GM23338 (cell line): ENCODE data around the gene KIF1A. TPM values are rescaled to one million over a fixed set of nuclear protein-coding genes. Genes with fewer than 3 reads are reported as not detected.

ENCODE experiments used
- ATAC-seq: fragments of 200-7000 bp; cut with Tn5 transposase; 3 replicates; pipeline ENCODE4 v1.9.1; 2020
- DNase-seq: peaks from one replicate; pipeline ENCODE4 v3.0.0-alpha.2; 2015; ENCODE audit warnings: low spot score
- H2AFZ ChIP-seq: fragments of 200-600 bp; sonication (generic); 2 replicates; pipeline ENCODE4 v1.8.0; 2016; ENCODE audit warnings: antibody characterized with exemption, mild to moderate bottlenecking, moderate library complexity
- H3F3A ChIP-seq: fragments of 200-600 bp; sonication (generic); replicated peaks from 2 replicates; pipeline ENCODE4 v1.8.0; 2017; ENCODE audit warnings: antibody characterized with exemption, mixed run types, low read depth
- H3K27ac ChIP-seq: fragments of 200-600 bp; sonication (generic); 2 replicates; pipeline ENCODE4 v1.6.1; 2016; ENCODE audit warnings: low read depth
- H3K27me3 ChIP-seq: fragments of 200-600 bp; sonication (generic); 2 replicates; pipeline ENCODE4 v1.8.0; 2016; ENCODE audit warnings: mild to moderate bottlenecking, mixed run types, moderate library complexity; ENCODE audit not compliant: insufficient read depth
- H3K36me3 ChIP-seq: fragments of 200-600 bp; sonication (generic); 2 replicates; pipeline ENCODE4 v1.8.0; 2016; ENCODE audit warnings: mild to moderate bottlenecking; ENCODE audit not compliant: insufficient read depth
- H3K4me1 ChIP-seq: fragments of 200-600 bp; sonication (generic); 2 replicates; pipeline ENCODE4 v1.8.0; 2016; ENCODE audit warnings: mild to moderate bottlenecking, moderate library complexity; ENCODE audit not compliant: insufficient read depth
- H3K4me2 ChIP-seq: fragments of 200-600 bp; sonication (generic); 2 replicates; pipeline ENCODE4 v1.7.1; 2017; ENCODE audit warnings: mixed run types
- H3K4me3 ChIP-seq: fragments of 200-600 bp; sonication (generic); 2 replicates; pipeline ENCODE4 v1.6.1; 2016; ENCODE audit warnings: mixed run types
- H3K79me2 ChIP-seq: fragments of 200-600 bp; sonication (generic); replicated peaks from 2 replicates; pipeline ENCODE4 v1.8.0; 2017; ENCODE audit warnings: mild to moderate bottlenecking; ENCODE audit not compliant: insufficient read depth
- H3K9me2 ChIP-seq: fragments of 200-600 bp; sonication (generic); 2 replicates; pipeline ENCODE4 v1.8.0; 2017; ENCODE audit not compliant: insufficient read depth
- H4K20me1 ChIP-seq: fragments of 200-600 bp; sonication (generic); replicated peaks from 2 replicates; pipeline ENCODE4 v1.8.0; 2017; ENCODE audit warnings: mild to moderate bottlenecking; ENCODE audit not compliant: insufficient read depth
- H3K27ac Mint-ChIP-seq: 2 replicates; pipeline ENCODE4 v1.8.0; 2020; ENCODE audit warnings: inconsistent platforms, mild to moderate bottlenecking, moderate library complexity, mixed read lengths
- H3K27me3 Mint-ChIP-seq: 3 replicates; pipeline ENCODE4 v1.8.0; 2022; ENCODE audit warnings: low read depth, mild to moderate bottlenecking, moderate library complexity, mixed read lengths, inconsistent platforms; ENCODE audit not compliant: insufficient read depth, poor library complexity
- H3K36me3 Mint-ChIP-seq: 3 replicates; pipeline ENCODE4 v1.8.0; 2021; ENCODE audit warnings: low read depth, mild to moderate bottlenecking, inconsistent platforms, moderate library complexity, mixed read lengths
- H3K4me1 Mint-ChIP-seq: 3 replicates; pipeline ENCODE4 v1.8.0; 2020; ENCODE audit warnings: mild to moderate bottlenecking, inconsistent platforms, mixed read lengths
- H3K4me3 Mint-ChIP-seq: 3 replicates; pipeline ENCODE4 v1.8.0; 2021; ENCODE audit warnings: moderate library complexity, mild to moderate bottlenecking, inconsistent platforms, mixed read lengths
- H3K9me3 Mint-ChIP-seq: 3 replicates; pipeline ENCODE4 v1.8.0; 2020; ENCODE audit warnings: moderate library complexity, mild to moderate bottlenecking, inconsistent platforms, mixed read lengths
- CREB1 ChIP-seq: fragments of 250-450 bp; sonication (Bioruptor Pico); IDR thresholded peaks from 2 replicates; pipeline ENCODE4 v1.5.0; 2020; ENCODE audit warnings: low read depth, mild to moderate bottlenecking, moderate library complexity
- EZH2 ChIP-seq: fragments of 200-600 bp; sonication (generic); IDR thresholded peaks from one replicate; pipeline ENCODE4 v1.8.0; 2017; ENCODE audit warnings: antibody characterized with exemption, mild to moderate bottlenecking, low read depth; ENCODE audit not compliant: unreplicated experiment
- EZH2phosphoT487 ChIP-seq: fragments of 200-600 bp; sonication (generic); IDR thresholded peaks from one replicate; pipeline ENCODE4 v1.8.1; 2018; ENCODE audit warnings: antibody characterized with exemption; ENCODE audit not compliant: unreplicated experiment
- NANOG ChIP-seq: IDR thresholded peaks from 2 replicates; pipeline ENCODE4 v1.6.1; 2016; ENCODE audit warnings: antibody characterized with exemption, borderline replicate concordance
- POLR2AphosphoS5 ChIP-seq: IDR thresholded peaks from 2 replicates; pipeline ENCODE4 v1.6.1; 2016; ENCODE audit warnings: antibody characterized with exemption, low read depth
- STAT1 ChIP-seq: IDR thresholded peaks from one replicate; pipeline ENCODE4 v1.6.1; 2016; ENCODE audit warnings: antibody characterized with exemption; ENCODE audit not compliant: unreplicated experiment
- ZNF114 ChIP-seq: fragments of 250-450 bp; sonication (Bioruptor Pico); IDR thresholded peaks from 2 replicates; pipeline ENCODE4 v1.5.0; 2020; ENCODE audit warnings: mild to moderate bottlenecking, moderate library complexity
- polyA plus RNA-seq: library from polyadenylated mRNA; unstranded; fragments of >200 nt; fragmentation: Nextera tagmentation; extraction: Ambion mirVana; gene quantifications from 2 replicates; pipeline ENCODE4 v1.2.1, GENCODE V29; 2016
- total RNA-seq: library from RNA; depleted of rRNA; stranded (reverse); fragments of >200 nt; shearing (Covaris generic); gene quantifications from 2 replicates; pipeline ENCODE4 v1.2.3, GENCODE V29; 2014
- TF ChIP-seq, protein P1 (sequence below): IDR thresholded peaks from 2 replicates; pipeline ENCODE4 v1.6.1; 2016; ENCODE audit warnings: antibody characterized with exemption
- TF ChIP-seq, protein P2 (sequence below): IDR thresholded peaks from one replicate; pipeline ENCODE4 v1.6.1; 2018; ENCODE audit warnings: antibody characterized with exemption; ENCODE audit not compliant: unreplicated experiment
- TF ChIP-seq, protein P3 (sequence below): fragments of 250-450 bp; sonication (Bioruptor Pico); IDR thresholded peaks from 2 replicates; pipeline ENCODE4 v1.5.0; 2020; ENCODE audit warnings: mild to moderate bottlenecking, moderate library complexity

KIF1A gene
- total and polyA plus RNA-seq, 2 experiments from 2014 or later = 169 to 214 TPM

- Histone ChIP-seq H3K27ac (no peak overlapping the region), H3F3A (no peaks in the 10 kb centered on the region), H3K4me1 (no peaks in the 10 kb centered on the region), H3K4me3 (no peak overlapping the region), H4K20me1 (no peaks in the 10 kb centered on the region), H3K27me3 (no peaks in the 10 kb centered on the region), H2AFZ (no peak overlapping the region), H3K4me2 (no peak overlapping the region), H3K36me3 (no peaks in the 10 kb centered on the region), H3K79me2 (no peaks in the 10 kb centered on the region), H3K9me2 (no peaks in the 10 kb centered on the region)
- Mint-ChIP-seq H3K27ac (peak overlapping the region; percentile 62; the same call in 1 of the 2 replicates), H3K4me1 (no peaks in the 10 kb centered on the region; the same call in 2 of the 3 replicates), H3K4me3 (no peak overlapping the region), H3K27me3 (peaks cover 41% of the 10 kb centered on the region), H3K9me3 (no peaks in the 10 kb centered on the region), H3K36me3 (peaks cover 29% of the 10 kb centered on the region)
- no peak for DNase-seq
- ATAC-seq = peak; percentile 7; the same call in 2 of the 3 replicates
- TF ChIP-seq POLR2AphosphoS5 = 0 out of 2 replicates have a peak, but pooled peaks have one; percentile 37
- no peak for TF ChIP-seq ZNF114 (CRISPR knock-in tag)
- TF ChIP-seq, protein P1, sequence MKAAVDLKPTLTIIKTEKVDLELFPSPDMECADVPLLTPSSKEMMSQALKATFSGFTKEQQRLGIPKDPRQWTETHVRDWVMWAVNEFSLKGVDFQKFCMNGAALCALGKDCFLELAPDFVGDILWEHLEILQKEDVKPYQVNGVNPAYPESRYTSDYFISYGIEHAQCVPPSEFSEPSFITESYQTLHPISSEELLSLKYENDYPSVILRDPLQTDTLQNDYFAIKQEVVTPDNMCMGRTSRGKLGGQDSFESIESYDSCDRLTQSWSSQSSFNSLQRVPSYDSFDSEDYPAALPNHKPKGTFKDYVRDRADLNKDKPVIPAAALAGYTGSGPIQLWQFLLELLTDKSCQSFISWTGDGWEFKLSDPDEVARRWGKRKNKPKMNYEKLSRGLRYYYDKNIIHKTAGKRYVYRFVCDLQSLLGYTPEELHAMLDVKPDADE = no peak
- TF ChIP-seq NANOG = no peak
These were observed 106.7 kb downstream of the KIF1A start for GRCh38 chr2:240713071-240713927.

GRCh38 chr2:240712121-240712520 lies 107.9 kb downstream of the KIF1A start:
- H2AFZ ChIP-seq = no peak overlapping the region
- H3K27ac ChIP-seq = no peak overlapping the region
- H3K9me2 ChIP-seq = no peaks in the 10 kb centered on the region
- no peaks in the 10 kb centered on the region for H3K4me1 ChIP-seq
- no peak overlapping the region for H3K4me3 Mint-ChIP-seq
- ATAC-seq (no peak; the same call in 2 of the 3 replicates), DNase-seq (no peak)
- H3F3A ChIP-seq = no peaks in the 10 kb centered on the region
- peaks cover 42% of the 10 kb centered on the region for H3K27me3 Mint-ChIP-seq
- no peaks in the 10 kb centered on the region for H3K27me3 ChIP-seq
- peaks cover 23% of the 10 kb centered on the region for H3K36me3 Mint-ChIP-seq
- no peaks in the 10 kb centered on the region for H3K9me3 Mint-ChIP-seq
- peaks cover 3% of the 10 kb centered on the region; the same call in 1 of the 3 replicates for H3K4me1 Mint-ChIP-seq
- no peaks in the 10 kb centered on the region for H4K20me1 ChIP-seq
- no peaks in the 10 kb centered on the region for H3K36me3 ChIP-seq
- H3K27ac Mint-ChIP-seq = no peak overlapping the region
- no peak overlapping the region for H3K4me3 ChIP-seq
- no peak overlapping the region for H3K4me2 ChIP-seq
- H3K79me2 ChIP-seq = no peaks in the 10 kb centered on the region
- no peak for TF ChIP-seq POLR2AphosphoS5
- no peak for TF ChIP-seq CREB1
- TF ChIP-seq ZNF114 (CRISPR knock-in tag) = no peak
- no peak for TF ChIP-seq STAT1
- no peak for TF ChIP-seq EZH2phosphoT487
- TF ChIP-seq, protein P2, sequence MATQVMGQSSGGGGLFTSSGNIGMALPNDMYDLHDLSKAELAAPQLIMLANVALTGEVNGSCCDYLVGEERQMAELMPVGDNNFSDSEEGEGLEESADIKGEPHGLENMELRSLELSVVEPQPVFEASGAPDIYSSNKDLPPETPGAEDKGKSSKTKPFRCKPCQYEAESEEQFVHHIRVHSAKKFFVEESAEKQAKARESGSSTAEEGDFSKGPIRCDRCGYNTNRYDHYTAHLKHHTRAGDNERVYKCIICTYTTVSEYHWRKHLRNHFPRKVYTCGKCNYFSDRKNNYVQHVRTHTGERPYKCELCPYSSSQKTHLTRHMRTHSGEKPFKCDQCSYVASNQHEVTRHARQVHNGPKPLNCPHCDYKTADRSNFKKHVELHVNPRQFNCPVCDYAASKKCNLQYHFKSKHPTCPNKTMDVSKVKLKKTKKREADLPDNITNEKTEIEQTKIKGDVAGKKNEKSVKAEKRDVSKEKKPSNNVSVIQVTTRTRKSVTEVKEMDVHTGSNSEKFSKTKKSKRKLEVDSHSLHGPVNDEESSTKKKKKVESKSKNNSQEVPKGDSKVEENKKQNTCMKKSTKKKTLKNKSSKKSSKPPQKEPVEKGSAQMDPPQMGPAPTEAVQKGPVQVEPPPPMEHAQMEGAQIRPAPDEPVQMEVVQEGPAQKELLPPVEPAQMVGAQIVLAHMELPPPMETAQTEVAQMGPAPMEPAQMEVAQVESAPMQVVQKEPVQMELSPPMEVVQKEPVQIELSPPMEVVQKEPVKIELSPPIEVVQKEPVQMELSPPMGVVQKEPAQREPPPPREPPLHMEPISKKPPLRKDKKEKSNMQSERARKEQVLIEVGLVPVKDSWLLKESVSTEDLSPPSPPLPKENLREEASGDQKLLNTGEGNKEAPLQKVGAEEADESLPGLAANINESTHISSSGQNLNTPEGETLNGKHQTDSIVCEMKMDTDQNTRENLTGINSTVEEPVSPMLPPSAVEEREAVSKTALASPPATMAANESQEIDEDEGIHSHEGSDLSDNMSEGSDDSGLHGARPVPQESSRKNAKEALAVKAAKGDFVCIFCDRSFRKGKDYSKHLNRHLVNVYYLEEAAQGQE = no peak
- TF ChIP-seq EZH2 = no peak
- TF ChIP-seq, protein P3, sequence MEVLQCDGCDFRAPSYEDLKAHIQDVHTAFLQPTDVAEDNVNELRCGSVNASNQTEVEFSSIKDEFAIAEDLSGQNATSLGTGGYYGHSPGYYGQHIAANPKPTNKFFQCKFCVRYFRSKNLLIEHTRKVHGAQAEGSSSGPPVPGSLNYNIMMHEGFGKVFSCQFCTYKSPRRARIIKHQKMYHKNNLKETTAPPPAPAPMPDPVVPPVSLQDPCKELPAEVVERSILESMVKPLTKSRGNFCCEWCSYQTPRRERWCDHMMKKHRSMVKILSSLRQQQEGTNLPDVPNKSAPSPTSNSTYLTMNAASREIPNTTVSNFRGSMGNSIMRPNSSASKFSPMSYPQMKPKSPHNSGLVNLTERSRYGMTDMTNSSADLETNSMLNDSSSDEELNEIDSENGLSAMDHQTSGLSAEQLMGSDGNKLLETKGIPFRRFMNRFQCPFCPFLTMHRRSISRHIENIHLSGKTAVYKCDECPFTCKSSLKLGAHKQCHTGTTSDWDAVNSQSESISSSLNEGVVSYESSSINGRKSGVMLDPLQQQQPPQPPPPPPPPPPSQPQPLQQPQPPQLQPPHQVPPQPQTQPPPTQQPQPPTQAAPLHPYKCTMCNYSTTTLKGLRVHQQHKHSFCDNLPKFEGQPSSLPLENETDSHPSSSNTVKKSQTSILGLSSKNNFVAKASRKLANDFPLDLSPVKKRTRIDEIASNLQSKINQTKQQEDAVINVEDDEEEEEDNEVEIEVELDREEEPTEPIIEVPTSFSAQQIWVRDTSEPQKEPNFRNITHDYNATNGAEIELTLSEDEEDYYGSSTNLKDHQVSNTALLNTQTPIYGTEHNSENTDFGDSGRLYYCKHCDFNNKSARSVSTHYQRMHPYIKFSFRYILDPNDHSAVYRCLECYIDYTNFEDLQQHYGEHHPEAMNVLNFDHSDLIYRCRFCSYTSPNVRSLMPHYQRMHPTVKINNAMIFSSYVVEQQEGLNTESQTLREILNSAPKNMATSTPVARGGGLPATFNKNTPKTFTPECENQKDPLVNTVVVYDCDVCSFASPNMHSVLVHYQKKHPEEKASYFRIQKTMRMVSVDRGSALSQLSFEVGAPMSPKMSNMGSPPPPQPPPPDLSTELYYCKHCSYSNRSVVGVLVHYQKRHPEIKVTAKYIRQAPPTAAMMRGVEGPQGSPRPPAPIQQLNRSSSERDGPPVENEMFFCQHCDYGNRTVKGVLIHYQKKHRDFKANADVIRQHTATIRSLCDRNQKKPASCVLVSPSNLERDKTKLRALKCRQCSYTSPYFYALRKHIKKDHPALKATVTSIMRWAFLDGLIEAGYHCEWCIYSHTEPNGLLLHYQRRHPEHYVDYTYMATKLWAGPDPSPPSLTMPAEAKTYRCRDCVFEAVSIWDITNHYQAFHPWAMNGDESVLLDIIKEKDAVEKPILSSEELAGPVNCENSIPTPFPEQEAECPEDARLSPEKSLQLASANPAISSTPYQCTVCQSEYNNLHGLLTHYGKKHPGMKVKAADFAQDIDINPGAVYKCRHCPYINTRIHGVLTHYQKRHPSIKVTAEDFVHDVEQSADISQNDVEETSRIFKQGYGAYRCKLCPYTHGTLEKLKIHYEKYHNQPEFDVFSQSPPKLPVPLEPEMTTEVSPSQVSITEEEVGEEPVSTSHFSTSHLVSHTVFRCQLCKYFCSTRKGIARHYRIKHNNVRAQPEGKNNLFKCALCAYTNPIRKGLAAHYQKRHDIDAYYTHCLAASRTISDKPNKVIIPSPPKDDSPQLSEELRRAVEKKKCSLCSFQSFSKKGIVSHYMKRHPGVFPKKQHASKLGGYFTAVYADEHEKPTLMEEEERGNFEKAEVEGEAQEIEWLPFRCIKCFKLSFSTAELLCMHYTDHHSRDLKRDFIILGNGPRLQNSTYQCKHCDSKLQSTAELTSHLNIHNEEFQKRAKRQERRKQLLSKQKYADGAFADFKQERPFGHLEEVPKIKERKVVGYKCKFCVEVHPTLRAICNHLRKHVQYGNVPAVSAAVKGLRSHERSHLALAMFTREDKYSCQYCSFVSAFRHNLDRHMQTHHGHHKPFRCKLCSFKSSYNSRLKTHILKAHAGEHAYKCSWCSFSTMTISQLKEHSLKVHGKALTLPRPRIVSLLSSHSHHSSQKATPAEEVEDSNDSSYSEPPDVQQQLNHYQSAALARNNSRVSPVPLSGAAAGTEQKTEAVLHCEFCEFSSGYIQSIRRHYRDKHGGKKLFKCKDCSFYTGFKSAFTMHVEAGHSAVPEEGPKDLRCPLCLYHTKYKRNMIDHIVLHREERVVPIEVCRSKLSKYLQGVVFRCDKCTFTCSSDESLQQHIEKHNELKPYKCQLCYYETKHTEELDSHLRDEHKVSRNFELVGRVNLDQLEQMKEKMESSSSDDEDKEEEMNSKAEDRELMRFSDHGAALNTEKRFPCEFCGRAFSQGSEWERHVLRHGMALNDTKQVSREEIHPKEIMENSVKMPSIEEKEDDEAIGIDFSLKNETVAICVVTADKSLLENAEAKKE = no peak
